HG03575 (cell line): ENCODE measurements around the gene VWCE.

Source experiments
- ATAC-seq: cut with Tn5 transposase; IDR thresholded peaks from one replicate; pipeline ENCODE4 v1.9.1; 2021; ENCODE audit not compliant: unreplicated experiment, insufficient number of reproducible peaks, low FRiP score; ENCODE audit errors: extremely low read depth

VWCE gene

GRCh38 chr11:61332281-61332796, 37.2 kb upstream of the VWCE start:
- ATAC-seq, result no peak

GRCh38 chr11:61331651-61332050, 36.5 kb upstream of the VWCE start:
- ATAC-seq, result no peak

- ATAC-seq, result no peak
Observed at GRCh38 chr11:61329871-61330270, 34.8 kb upstream of the VWCE start.

DNA sequence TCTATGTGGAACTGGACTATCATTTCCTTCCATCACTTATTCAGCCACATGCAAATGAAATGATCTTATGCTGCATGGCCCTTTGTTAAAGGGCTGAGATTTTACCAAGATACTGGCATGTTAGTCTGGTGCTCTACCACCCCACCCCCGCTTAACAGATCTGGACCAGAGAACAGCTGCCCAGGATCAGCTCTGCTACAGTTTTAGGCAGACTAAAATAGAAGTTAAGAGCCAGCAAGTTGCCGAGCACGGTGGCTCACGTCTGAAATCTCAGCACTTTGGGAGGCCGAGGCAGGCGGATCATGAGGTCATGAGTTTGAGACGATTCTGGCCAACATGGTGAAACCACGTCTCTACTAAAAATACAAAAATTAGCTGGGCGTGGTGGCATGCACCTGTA, 33.2 kb upstream of the VWCE start:
- ATAC-seq, result no peak

DNA sequence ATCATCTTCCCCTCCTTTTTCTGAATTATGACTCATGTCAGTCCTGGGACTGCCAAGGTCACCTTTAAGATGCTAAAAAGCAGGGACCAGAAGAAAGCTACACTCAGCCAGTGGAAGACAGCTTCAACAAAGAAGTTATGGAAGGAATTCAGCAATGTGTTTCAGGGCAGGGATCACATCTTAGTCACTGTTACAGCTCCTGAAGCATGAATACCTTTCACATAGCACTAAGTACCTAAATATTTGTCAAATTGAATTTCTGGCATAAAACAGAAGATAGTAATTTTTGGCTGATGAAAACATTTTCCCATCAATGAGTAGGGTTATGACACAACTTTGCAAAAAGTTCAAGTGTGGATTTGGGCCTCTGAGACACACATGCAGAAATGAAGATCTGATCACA, 32.6 kb upstream of the VWCE start:
- ATAC-seq, result no peak

DNA sequence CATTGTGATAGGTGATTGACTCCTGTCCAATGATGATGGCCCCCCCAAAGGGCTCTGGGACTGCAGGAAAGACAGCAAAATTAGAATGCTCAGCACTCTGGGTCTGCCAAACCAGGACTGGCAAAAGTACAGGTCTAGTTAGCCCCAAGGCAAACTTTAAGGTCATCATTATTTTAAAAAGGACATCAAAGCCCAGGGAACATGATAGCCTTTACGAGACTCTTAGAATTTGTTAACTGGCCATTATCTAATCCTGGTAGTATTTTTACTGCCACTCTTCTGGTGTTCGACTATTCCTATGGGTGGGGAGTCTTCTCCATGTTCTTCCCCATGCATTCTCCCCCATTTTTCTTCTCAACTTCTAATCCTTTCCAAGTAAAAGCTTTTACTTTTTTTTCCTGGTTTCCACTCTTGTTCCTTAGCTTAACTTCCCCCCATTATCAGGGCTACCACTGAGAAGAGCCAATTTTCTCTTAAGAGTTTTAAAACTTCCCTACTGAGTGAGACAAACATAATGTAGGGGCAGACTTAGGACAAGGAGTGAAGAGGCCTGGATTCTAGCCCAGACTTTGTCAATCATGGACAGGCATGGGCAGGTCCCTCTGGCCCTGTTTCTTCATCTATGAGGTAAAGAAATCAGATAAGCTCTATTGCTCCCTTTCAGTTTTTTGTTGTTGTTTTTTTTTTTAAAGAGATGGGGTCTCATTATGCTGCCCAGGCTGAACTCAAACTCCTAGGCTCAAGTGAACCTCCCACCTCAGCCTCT, 30.7 kb upstream of the VWCE start:
- no peak for ATAC-seq

DNA sequence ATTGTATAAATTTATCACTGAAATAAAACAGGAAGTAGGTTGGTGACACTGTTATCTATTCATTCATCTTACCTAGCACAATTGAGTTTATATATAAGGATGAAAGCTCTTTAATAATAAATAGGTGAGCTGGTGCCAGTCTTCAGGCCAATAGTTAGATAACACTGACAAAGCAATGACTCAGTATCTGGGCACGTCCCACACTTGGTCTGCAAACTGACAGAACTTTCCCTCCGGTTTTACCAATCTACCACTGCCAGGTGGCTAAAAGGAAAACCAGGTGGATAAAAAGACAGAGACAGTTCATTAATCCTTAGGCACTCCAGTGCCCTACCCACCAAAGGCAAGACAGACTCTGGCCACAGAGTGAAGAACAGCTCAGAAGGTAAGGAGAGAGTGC, 20.1 kb upstream of the VWCE start:
- no peak for ATAC-seq

GRCh38 chr11:61310749-61311148, 15.6 kb upstream of the VWCE start:
- ATAC-seq, result no peak

- no peak for ATAC-seq
Observed at GRCh38 chr11:61309739-61310138, 14.6 kb upstream of the VWCE start.

GRCh38 chr11:61309141-61309540, 14.0 kb upstream of the VWCE start:
- no peak for ATAC-seq

- no peak for ATAC-seq
Observed at GRCh38 chr11:61307354-61307753, 12.2 kb upstream of the VWCE start.

GRCh38 chr11:61306221-61306620, 11.1 kb upstream of the VWCE start:
- ATAC-seq, result no peak

- no peak for ATAC-seq
Observed at GRCh38 chr11:61305417-61305816, 10.3 kb upstream of the VWCE start.

GRCh38 chr11:61303725-61304124, 8.6 kb upstream of the VWCE start:
- no peak for ATAC-seq

DNA sequence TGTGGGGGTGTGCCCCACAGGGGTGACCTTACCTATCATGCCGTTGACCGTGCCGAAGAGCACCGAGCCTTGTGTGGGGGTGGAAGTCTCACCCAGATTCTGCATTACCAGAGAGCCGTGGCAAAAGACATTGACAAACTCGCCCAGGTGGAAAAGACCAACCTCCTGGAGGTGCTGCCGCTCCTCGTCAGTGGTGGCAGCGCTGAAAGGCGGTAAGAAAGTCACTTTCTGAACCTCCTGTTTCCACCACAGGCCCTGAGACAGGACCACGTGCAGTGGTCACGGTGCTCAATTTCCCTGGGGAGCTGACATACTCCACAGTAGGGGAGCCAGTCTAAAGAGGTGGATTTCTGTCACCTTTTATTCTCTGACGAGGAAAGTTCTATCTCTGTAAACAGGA, 7.4 kb upstream of the VWCE start:
- no peak for ATAC-seq

GRCh38 chr11:61298663-61299244, 3.6 kb upstream of the VWCE start:
- ATAC-seq, result no peak

GRCh38 chr11:61297746-61298145, 2.6 kb upstream of the VWCE start:
- no peak for ATAC-seq

- ATAC-seq, result no peak
Observed at GRCh38 chr11:61297341-61297740, 2.2 kb upstream of the VWCE start.

DNA sequence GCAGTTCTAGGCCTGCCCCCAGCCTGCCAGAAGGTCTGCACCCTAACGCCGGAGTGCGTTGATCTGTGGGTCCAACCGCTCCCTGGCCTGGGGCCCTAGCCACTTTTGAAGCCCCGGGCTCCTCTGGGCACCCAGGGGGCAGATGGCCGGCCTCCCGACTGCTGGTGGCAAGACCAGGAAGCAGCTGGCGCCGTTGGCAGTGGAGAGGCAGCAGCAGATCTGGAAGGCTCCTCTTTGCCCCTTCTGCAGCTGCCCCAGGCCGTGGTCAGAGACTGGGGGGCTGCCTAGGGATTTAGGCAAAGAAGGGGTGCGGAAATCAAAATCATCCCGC, 445 bp upstream of the VWCE start:
- ATAC-seq, result no peak

GRCh38 chr11:61293867-61294716, 1.0 kb downstream of the VWCE start:
- no peak for ATAC-seq
